Glomerular endothelial cell (primary cell): Measurements from ENCODE around the gene PAPPA2. TPM values are rescaled to one million over a fixed set of nuclear protein-coding genes. Genes with fewer than 3 reads are reported as not detected.
"Not testable (repeated sequence)": the region's sequence is repeated elsewhere in the genome, so short reads cannot be mapped to it uniquely, and the experiment has no call there.

Source experiments
- DNase-seq: peaks from one replicate; pipeline ENCODE4 v3.0.0-alpha.2; 2011; ENCODE audit warnings: low read depth, low spot score; ENCODE audit errors: extremely low read depth
- total RNA-seq: library from RNA; depleted of rRNA; stranded (reverse); fragments of >200 nt; gene quantifications from 2 replicates; pipeline ENCODE4 v1.2.3, GENCODE V29; 2015

The PAPPA2 gene
- total RNA-seq, 1 donor from 2014 or later, result 0.18 TPM

- DNase-seq, result no peak
Measured at GRCh38 chr1:176745945-176746344, 283.0 kb downstream of the PAPPA2 start.

- DNase-seq, result no peak
Measured at GRCh38 chr1:176752505-176752904, 289.5 kb downstream of the PAPPA2 start.

GRCh38 chr1:176754676-176755075 is 291.7 kb downstream of the PAPPA2 start:
- DNase-seq, result no peak

GRCh38 chr1:176756817-176757216 is 293.8 kb downstream of the PAPPA2 start:
- DNase-seq, result not testable (repeated sequence)

GRCh38 chr1:176765608-176766007 is 302.6 kb downstream of the PAPPA2 start:
- DNase-seq, result no peak

GRCh38 chr1:176766779-176767178 is 303.8 kb downstream of the PAPPA2 start:
- no peak for DNase-seq

GRCh38 chr1:176767714-176768136 is 304.8 kb downstream of the PAPPA2 start:
- no peak for DNase-seq

- no peak for DNase-seq
Measured at GRCh38 chr1:176768532-176768931, 305.6 kb downstream of the PAPPA2 start.

- no peak for DNase-seq
Measured at GRCh38 chr1:176770066-176770465, 307.1 kb downstream of the PAPPA2 start.

- no peak for DNase-seq
Measured at GRCh38 chr1:176773038-176773437, 310.1 kb downstream of the PAPPA2 start.

GRCh38 chr1:176774224-176774623 is 311.2 kb downstream of the PAPPA2 start:
- no peak for DNase-seq

GRCh38 chr1:176775378-176775777 is 312.4 kb downstream of the PAPPA2 start:
- no peak for DNase-seq

GRCh38 chr1:176775996-176776395 is 313.0 kb downstream of the PAPPA2 start:
- no peak for DNase-seq

GRCh38 chr1:176778056-176778455 is 315.1 kb downstream of the PAPPA2 start:
- DNase-seq, result no peak

GRCh38 chr1:176779992-176780328 is 317.0 kb downstream of the PAPPA2 start:
- no peak for DNase-seq

- DNase-seq, result no peak
Measured at GRCh38 chr1:176783309-176783708, 320.3 kb downstream of the PAPPA2 start.

GRCh38 chr1:176785056-176785455 is 322.1 kb downstream of the PAPPA2 start:
- no peak for DNase-seq

GRCh38 chr1:176785791-176786190 is 322.8 kb downstream of the PAPPA2 start:
- no peak for DNase-seq

GRCh38 chr1:176786274-176786673 is 323.3 kb downstream of the PAPPA2 start:
- DNase-seq, result no peak

- no peak for DNase-seq
Measured at GRCh38 chr1:176789571-176790090, 326.7 kb downstream of the PAPPA2 start.

GRCh38 chr1:176790786-176791185 is 327.8 kb downstream of the PAPPA2 start:
- no peak for DNase-seq

- DNase-seq, result no peak
Measured at GRCh38 chr1:176791906-176792305, 328.9 kb downstream of the PAPPA2 start.

GRCh38 chr1:176794897-176795508 is 332.0 kb downstream of the PAPPA2 start:
- no peak for DNase-seq
